GM19238 (cell line): ENCODE results near the gene ARHGAP40.

ENCODE experiments used
- DNase-seq: peaks from one replicate; pipeline ENCODE4 v3.0.0; 2011; ENCODE audit warnings: low spot score; ENCODE audit not compliant: insufficient read length

ARHGAP40 gene

DNA sequence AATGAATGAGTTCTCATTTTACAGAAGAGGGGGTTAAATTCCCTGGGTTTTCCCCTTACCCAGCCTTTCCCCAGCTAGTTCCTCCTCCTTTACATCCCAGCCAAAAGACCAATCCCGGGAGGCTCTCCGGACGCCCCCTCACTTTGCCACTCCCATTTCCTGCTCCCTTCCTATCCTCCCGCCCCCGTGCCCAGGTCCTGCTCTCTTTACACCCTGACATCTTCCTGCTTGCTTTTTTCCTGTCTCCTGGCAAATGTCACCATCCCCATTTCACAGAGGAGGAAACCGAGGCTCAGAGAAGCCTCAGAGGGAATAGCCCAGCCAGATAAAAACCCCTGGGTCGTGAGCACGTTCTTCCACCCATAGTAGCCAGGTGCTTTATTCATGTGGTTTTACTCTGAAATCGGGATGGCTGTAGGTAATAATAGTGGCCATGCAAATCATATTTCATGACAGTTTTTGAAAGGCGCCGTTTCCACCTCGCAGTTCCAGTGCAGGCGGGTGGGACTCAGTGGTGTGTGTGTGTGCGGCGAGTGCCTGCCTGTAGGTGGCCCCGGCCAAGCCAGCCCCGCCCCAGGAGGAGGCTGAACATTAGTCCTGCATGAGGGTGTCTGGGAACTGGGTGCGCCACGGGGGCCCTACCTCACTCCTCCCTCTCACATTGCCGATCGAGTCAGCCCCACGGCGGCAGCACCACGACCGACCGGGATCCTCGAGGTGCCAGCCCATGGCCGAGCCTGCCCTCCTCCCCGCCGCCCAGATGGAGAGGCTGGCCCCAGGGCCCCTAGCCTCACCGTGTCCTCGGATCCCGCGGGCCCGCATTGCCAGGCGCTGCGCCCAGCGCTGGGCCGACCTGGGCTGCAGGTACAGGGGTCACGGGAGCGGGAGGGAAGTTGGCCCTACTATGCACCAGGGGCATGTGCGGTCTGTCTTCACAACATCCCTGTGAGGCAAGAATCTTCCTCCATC is at the start of gene ARHGAP40:
Gene ARHGAP40, plus strand, starts transcription at position 594 of the 969 bp plus-strand sequence.
- peak; percentile 43 for DNase-seq

GRCh38 chr20:38554986-38555385 is 46.6 kb upstream of the ARHGAP40 start:
- no peak for DNase-seq

- no peak for DNase-seq
Observed at GRCh38 chr20:38555395-38555794, 46.2 kb upstream of the ARHGAP40 start.

DNA sequence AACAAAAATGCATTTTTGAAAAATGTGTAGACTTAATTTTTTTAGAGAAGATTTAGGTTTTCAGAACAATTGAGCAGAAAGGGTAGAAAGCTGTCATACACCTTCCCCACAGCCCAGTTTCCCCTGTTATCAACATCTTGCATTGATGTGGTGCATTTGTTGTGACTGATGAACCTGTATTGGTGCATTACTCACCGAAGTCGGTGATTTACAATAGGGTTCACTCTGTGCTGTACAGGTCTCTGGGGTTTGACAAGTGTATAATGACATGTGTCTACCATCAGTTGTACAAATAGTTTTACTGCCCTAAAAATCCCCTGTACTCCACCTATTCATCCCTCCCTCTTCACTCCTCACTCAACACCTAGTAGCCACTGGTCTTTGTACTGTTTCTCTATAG is 44.4 kb upstream of the ARHGAP40 start:
- no peak for DNase-seq

- DNase-seq, result no peak
Observed at GRCh38 chr20:38558596-38559360, 42.8 kb upstream of the ARHGAP40 start.

DNA sequence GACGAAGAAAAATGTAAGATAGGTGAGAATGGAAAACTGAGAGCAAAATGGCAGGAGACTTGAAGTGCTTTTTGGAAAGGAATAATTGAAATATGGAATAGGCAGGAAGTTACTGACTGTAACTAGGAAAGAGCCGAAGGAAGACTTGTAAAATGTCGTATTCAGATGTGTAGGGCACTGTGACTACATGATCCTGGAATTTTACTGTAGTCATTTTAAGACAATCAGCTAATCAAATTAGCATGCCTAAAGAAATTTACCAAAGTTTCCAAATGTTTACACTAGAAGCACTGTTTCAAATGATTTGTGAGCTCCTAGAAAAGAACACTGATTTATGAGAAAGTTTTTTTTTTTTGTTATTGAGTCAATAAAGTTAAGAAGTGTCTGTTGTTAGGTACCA is 41.8 kb upstream of the ARHGAP40 start:
- DNase-seq, result no peak

DNA sequence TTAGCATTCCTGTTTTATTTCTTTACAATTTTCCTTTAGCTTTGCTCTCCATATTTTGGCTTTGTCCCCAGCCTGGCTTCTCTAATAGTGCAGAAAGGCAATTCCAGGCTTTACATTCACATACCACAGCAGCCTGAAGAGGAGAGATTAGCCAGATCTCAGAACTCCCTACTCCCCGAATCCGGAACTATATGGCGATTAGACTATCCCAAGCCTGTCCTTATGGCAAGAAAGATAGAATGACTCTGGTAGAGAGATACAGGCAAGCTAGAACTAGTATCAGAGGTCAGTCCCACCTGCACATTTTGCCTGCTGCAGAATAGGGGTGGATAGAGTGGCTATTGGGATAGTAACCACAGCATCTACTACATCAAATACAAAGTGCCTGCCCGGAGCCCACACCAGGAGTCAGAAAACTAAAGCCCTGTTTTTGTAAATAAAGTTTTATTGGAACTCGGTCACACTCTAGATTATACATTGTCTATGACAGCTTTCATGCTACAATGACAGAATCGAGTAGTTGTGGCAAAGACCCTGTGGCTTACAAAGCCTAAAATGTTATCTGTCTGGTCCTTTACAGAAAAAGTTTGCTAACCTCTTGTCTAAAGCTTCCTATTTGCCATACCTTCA is 37.7 kb upstream of the ARHGAP40 start:
- DNase-seq, result no peak

DNA sequence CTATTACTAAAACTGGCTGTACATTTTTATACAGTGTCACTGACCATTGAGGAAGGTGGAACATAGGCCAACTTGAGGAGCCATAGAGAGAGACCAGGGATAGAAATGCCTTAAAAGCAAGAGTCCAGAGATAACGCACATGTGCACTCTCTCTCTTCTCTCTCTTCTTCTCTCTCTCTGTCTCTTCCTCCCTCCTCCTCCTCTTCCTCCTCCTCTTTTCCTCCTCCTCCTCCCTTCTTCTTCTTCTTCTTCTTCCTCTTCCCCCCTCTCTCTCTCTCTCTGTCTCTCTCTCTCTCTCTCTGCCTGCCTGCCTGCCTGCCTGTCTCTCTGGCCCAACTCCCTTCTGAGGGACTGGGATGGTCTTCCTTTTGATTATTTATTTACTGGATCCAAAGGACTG is 36.9 kb upstream of the ARHGAP40 start:
- no peak for DNase-seq

DNA sequence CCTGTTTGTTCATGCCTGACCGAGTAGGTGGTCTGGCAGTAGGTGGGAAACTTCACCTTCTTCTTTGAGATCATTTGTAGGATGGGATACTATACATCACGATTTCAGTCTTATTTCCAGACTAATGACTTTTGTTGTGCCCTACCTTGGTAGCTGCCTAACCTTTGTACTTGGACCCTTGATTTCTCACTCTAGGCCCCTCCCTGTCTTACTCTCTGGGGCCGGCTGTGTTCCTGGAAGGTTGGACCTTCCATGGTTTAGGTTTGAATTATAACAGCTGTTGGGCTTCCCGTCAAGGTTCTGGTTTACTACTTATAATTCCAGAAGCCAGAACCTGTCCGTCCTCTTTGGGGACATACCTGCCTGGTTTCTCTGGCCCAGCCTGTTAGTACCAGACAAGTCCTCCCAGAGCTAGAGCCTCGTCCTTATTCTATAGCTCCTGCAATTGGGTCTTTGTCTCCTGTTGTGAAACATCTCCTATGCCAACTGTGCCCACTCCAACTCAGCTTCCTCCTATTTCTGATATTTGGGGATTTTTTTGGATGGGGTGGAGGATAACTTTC is 35.5 kb upstream of the ARHGAP40 start:
- no peak for DNase-seq

DNA sequence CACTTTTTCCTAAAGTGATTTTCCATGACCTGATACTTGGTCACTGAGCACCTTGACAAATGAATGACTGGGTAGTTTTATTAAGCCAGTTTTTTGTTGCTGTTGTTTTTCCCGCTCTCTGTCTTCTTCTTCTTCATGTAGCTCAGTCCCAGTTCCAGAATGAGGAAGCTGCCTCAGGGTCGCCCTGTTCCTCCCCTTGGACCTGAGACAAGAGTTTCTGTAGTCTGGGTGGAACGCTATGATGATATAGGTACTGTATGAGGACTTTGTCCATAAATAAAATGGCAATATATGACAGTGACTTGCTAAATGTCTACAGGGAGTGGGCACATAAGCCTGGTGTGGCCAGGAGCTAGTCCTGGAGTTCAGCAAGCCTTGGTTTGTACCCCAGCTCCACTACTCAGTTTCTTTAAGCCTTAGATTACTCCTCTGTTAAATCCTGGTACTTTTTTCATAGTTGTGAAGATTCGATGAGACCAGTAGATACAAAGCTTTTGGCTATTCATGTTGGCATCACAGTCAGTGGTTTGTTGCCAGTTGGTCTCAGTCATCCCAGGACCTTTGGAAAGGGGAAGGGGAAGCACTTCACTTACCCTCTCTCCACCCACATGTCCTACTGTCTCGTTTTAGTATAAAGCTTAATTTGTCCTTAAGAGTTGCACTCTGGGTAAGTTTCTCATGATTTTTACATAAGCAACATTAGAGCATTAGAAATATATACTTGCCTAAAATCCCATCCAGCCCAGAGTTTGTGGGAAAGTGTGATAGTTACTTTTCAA is 31.7 kb upstream of the ARHGAP40 start:
- DNase-seq, result no peak

DNA sequence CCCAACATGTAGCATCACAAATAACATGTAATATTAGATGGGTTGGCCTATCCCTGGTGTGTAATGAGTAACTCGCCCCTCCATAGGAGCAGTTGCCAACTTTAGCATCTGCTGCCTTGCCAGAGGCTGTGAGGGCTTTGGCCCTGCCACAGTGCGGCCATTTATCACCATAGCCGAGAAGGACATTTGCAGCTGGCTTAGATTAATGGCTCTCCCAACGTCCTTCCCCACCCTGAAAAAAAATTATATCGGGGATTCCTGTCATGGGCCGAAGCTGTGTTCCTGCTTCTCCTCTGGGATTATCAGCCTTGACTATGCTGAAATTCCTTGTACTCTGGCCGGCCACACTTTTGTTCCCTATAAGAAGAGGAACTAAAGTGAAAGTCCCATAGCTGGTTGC is 28.2 kb upstream of the ARHGAP40 start:
- DNase-seq, result no peak

DNA sequence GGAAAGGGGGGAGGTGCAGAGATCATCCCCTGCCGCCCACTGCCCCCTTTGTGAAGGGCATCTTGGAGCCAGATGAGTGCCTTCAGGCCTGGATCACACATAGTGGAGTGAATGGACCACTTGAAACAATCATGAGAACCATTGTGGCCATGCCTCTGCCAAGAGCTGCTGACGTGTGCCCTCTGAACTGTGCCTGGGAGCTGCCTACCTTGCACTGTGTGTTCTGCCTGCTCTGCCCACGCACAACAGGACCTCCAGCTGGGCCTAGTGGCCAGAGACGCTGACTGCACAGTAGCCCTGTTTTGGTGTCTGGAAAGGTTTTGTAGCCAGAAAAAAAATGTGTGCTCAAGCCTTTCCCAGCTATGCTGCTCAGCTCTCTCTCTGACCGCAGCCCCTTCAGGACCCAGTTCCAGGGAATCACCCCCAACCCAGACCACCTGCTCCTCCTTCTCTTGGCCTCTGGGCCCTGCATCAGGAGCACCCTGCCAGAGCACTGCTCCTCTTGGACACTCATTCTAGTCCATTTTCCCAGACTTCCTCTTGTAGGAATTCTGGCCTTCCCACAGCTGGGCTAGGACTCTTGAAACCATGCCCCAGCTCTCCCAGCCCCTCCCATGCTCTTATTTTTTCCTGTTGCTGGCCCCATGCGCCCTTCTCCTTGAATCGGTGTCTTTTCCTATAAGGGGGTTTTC is 22.2 kb upstream of the ARHGAP40 start:
- no peak for DNase-seq

DNA sequence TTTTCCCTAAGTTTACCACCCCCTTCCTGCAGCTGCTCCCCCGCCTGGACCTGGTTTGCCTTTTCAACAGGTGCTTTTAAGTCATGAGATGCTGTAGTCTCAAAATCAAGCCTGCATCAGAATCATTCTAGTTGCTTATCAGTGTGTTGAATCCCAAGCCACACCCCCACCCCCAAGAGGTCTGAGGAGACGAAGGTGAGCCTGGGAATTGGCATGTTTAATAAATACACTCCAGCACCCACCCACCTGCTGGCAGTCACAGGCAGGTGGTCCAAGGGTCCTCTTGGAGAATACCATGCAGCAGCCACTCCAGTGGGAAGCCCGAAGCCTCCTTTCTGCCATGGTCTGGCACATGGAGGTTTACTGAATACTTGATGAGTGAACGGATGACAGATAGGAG is 21.7 kb upstream of the ARHGAP40 start:
- DNase-seq, result no peak

GRCh38 chr20:38581013-38581412 is 20.6 kb upstream of the ARHGAP40 start, which contains the start of gene ADIG:
ADIG (plus strand) TSS chr20:38581197; CDS start chr20:38581251, 54 bp downstream.
- no peak for DNase-seq

DNA sequence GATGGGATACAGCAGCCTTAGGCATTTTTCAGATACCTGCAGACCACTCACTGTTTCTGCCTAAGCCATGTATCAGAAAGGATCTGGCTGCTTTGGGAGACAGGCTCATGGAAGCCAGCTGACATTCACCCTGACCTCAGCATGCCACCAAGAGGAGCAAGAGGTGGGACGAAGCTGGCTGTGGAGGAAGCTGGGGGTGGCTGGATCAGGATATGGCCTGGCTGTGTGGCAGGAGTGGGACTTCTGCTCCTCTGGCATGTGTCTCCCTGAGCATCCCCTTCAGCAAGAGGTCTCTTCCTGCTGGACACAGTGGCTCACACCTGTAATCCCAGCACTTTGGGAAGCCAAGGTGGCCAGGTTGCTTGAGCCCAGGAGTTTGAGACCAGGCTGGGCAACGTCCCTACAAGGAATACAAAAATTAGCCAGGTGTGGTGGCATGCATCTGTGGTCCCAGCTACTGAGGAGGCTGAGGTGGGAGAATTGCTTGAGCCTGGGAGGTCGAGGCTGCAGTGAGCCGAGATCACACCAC is 19.7 kb upstream of the ARHGAP40 start:
- DNase-seq, result no peak

GRCh38 chr20:38583306-38583705 is 18.3 kb upstream of the ARHGAP40 start:
- DNase-seq, result no peak

GRCh38 chr20:38584099-38584763 is 17.4 kb upstream of the ARHGAP40 start:
- no peak for DNase-seq

GRCh38 chr20:38585404-38586180 is 16.0 kb upstream of the ARHGAP40 start:
- no peak for DNase-seq

DNA sequence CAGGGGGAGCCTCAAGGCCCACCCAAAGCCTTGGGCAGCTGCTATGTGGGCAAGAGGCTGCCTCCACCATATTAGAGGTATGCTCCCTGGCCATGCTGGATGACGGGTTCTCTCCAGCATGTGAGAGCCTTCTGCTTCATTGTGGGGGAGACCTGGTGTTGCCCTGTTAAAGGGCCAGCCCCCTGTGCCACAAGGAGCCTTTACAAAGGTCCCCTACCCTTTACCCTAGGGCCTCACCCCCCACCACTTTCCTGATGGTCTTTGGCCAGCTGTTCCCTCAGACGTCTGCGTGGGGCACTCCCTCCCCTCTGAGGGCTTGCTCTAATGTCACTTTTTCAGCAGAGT is 15.5 kb upstream of the ARHGAP40 start:
- DNase-seq, result no peak
